Hepatocyte (in vitro differentiated cells): ENCODE results near the gene KIRREL3.

Experiments
- CTCF ChIP-seq: fragments of 200-600 bp; sonication (generic); IDR thresholded peaks from 2 replicates; pipeline ENCODE4 v1.5.1; 2016; ENCODE audit warnings: antibody characterized with exemption, mild to moderate bottlenecking; ENCODE audit not compliant: poor library complexity
- EZH2 ChIP-seq: fragments of 200-600 bp; sonication (generic); IDR thresholded peaks from 2 replicates; pipeline ENCODE4 v1.6.1; 2016; ENCODE audit warnings: antibody characterized with exemption, mild to moderate bottlenecking, borderline replicate concordance

- TF ChIP-seq EZH2 (no peak), CTCF (no peak)
These were observed 516.9 kb downstream of the KIRREL3 start for GRCh38 chr11:126483621-126484195.
